Panc1 (cell line): ENCODE measurements around the gene OPHN1. TPM values are rescaled to one million over a fixed set of nuclear protein-coding genes. Genes with fewer than 3 reads are reported as not detected.

Experiments used
- ATAC-seq: fragments of 200-7000 bp; cut with Tn5 transposase; 2 replicates; pipeline ENCODE4 v1.9.1; 2020; ENCODE audit warnings: mild to moderate bottlenecking, moderate library complexity
- BruUV-seq: library from RNA; stranded (reverse); fragments of 400-500 nt; replicated peaks from 2 replicates; lab custom pipeline; 2021; lab: Mats Ljungman, UMichigan
- CTCF ChIA-PET: fragments of 300-600 bp; sonication (Branson Sonifier 250); formaldehyde crosslinking; loops from one replicate; lab custom pipeline; 2022; ENCODE audit warnings: antibody characterized with exemption; lab: Charles Lee
- POLR2A ChIA-PET: fragments of 300-600 bp; sonication (Branson Sonifier 250); formaldehyde crosslinking; loops from one replicate; lab custom pipeline; 2022; ENCODE audit warnings: antibody characterized with exemption; lab: Charles Lee
- DNase-seq: peaks from one replicate; pipeline ENCODE4 v3.0.0-alpha.2; 2010; ENCODE audit warnings: low read depth, low spot score
- H3K27ac ChIP-seq: 2 replicates; pipeline ENCODE4 v1.5.1; 2011; ENCODE audit warnings: mild to moderate bottlenecking, low read length, inconsistent platforms
- H3K27me3 ChIP-seq: fragments of 200-500 bp; sonication (Bioruptor generic); 2 replicates; pipeline ENCODE4 v1.6.0; 2014; ENCODE audit warnings: low read length, inconsistent platforms; ENCODE audit not compliant: control insufficient read depth, insufficient read depth
- H3K36me3 ChIP-seq: fragments of 200-500 bp; sonication (Bioruptor generic); 2 replicates; pipeline ENCODE4 v1.5.1; 2014; ENCODE audit warnings: inconsistent platforms, mild to moderate bottlenecking, low read length, moderate library complexity; ENCODE audit not compliant: control insufficient read depth, insufficient read depth
- H3K4me1 ChIP-seq: 2 replicates; pipeline ENCODE4 v1.5.1; 2011; ENCODE audit warnings: inconsistent platforms, mild to moderate bottlenecking, low read length, moderate library complexity; ENCODE audit not compliant: control insufficient read depth, insufficient read depth
- H3K4me3 ChIP-seq, 2 experiments: 2 replicates each; pipeline ENCODE4 v1.5.1; 2011 to 2012; ENCODE audit warnings: low read depth in 2 of 2, low read length in 2 of 2, mild to moderate bottlenecking in 2 of 2, inconsistent platforms in 1 of 2, moderate library complexity in 1 of 2
- H3K9me3 ChIP-seq: fragments of 200-500 bp; sonication (Bioruptor generic); 2 replicates; pipeline ENCODE4 v1.5.1; 2014; ENCODE audit warnings: low read depth, mild to moderate bottlenecking, inconsistent platforms, low read length, moderate library complexity; ENCODE audit not compliant: control insufficient read depth, insufficient read depth
- CTCF ChIP-seq: fragments of 450-650 bp; IDR thresholded peaks from 2 replicates; pipeline ENCODE4 v1.5.1; 2017; ENCODE audit warnings: mild to moderate bottlenecking
- POLR2AphosphoS5 ChIP-seq: IDR thresholded peaks from 2 replicates; pipeline ENCODE4 v1.6.1; 2012; ENCODE audit warnings: mild to moderate bottlenecking, low read depth, low read length, moderate library complexity
- REST ChIP-seq, 2 experiments: IDR thresholded peaks; 2 replicates each; pipeline ENCODE4 v1.6.1; 2011 to 2012; ENCODE audit warnings: low read depth in 2 of 2, control low read depth in 1 of 2, low read length in 1 of 2, mild to moderate bottlenecking in 1 of 2, moderate library complexity in 1 of 2; ENCODE audit not compliant: insufficient read depth in 1 of 2
- SIN3A ChIP-seq: IDR thresholded peaks from 2 replicates; pipeline ENCODE4 v1.6.1; 2012; ENCODE audit warnings: low read depth, mild to moderate bottlenecking, low read length, moderate library complexity, borderline replicate concordance; ENCODE audit not compliant: insufficient read depth
- TCF7L2 ChIP-seq: IDR thresholded peaks from 2 replicates; pipeline ENCODE4 v1.6.1; 2011; ENCODE audit warnings: mild to moderate bottlenecking, low read depth, low read length, inconsistent platforms
- in situ Hi-C: cut with HindIII; loops from 2 replicates; pipeline ENCODE4 v1.10.0; 2016; ENCODE audit warnings: low sequenced_read_pairs, low pct_unique_long_range_greater_than_20kb
- intact Hi-C: fragments of 100-400 bp; cut with micrococcal nuclease; formaldehyde crosslinking; loops from one replicate; pipeline ENCODE4 v1.10.0; 2022; ENCODE audit not compliant: unreplicated experiment
- total RNA-seq: library from RNA; stranded (reverse); gene quantifications from one replicate; pipeline ENCODE4 v1.2.1, GENCODE V29; 2021; ENCODE audit not compliant: unreplicated experiment

The OPHN1 gene
- total RNA-seq, 1 experiment from 2014 or later = 8.8 TPM

DNA sequence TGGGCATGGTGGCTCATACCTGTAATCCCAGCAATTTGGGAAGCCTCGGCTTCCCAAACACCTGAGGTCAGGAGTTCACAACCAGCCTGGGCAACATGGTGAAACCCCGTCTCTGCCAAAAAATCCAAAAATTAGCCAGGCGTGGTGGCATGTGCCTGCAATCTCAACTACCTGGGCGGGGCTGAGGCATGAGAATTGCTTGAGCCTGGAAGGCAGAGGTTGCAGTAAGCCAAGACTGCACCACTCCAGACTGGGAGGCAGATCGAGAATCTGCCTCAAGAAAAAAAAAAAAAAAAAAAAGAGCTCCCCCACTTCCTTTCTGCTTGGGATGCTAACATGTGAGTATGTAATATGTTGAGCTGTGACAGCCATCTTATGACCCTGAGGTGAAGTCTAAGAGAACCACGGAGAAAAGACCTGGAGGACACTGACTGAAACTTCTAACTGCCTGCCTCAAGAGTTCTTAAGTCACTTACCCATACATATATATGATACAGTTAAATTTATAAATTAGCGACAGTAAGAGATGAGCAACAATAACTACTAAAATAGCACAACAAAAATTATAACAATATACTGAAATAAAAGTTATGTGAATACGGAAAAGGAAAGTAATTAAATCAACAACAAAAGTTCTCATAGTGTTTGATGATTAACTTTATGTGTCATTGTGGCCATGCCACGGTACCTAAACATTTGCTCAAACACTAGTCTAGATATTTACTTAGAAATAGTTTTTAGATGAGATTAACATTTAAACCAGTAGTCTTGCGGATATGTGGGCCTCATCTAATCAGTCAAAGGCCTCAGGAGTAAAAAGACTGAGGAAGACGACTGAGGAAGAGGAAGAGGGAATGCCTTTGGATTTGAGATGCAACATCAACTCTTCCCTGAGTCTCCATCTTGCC, 178.3 kb downstream of the OPHN1 start (continued):
- TF ChIP-seq TCF7L2 = no peak

DNA sequence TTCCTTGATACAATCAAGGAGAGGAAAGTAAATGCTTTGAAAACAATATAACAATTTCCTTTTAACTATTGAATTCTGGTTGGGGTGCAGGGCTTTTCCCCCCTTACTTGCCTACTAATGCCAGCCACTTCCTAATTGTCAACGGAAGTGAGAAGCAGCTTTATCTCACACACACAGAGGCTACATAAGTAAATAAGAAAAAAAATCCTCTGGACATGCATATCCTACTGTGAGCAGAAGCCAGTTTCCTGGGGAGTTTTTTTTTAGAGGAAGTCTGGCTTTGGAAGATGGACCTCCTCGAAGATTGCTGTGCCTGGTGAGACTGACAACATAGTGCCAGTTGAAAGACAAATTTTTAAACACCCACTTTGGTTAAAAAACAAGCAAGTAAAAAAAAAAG, 180.6 kb downstream of the OPHN1 start:
- CTCF ChIA-PET = no interaction called here
- Histone ChIP-seq H3K27me3 (no peaks in the 10 kb centered on the region), H3K27ac (no peak overlapping the region), H3K4me3 (no peak overlapping the region), H3K36me3 (no peaks in the 10 kb centered on the region), H3K4me1 (no peaks in the 10 kb centered on the region), H3K9me3 (no peaks in the 10 kb centered on the region)
- in situ Hi-C loops = no loop called here
- POLR2A ChIA-PET = no interaction called here
- intact Hi-C loops = no loop called here
- no peak for DNase-seq
- ATAC-seq = no peak
- BruUV-seq = no TSS peak
- TF ChIP-seq TCF7L2 (no peak), SIN3A (no peak), CTCF (no peak), POLR2AphosphoS5 (no peak), REST (IDR thresholded peaks at IDR 0.05; ENCODE audit: insufficient read depth in 1 of 2, low read depth in 2 of 2, low read length in 1 of 2) (no peak)

DNA sequence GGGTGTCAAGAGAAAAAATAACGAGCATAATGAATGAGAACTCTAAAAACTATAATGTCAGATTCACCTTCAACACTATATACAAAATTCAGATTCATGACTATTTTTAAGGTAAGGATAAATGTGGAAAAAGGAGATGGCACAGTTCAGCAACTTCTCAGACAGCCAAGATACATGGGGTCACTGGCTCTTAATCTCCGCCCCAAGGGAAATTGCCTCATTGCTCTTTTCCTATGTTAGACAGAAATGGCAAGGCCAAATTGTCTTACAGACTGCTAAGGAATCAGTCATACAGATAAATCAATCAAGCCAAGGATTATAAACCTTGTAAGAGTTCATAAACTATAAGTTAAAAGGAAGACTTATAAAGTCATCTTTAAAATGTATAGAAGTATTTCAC, 183.4 kb downstream of the OPHN1 start:
- POLR2A ChIA-PET = no interaction called here
- no peak overlapping the region for H3K27ac ChIP-seq
- TF ChIP-seq TCF7L2 (no peak), CTCF (no peak), SIN3A (no peak), POLR2AphosphoS5 (no peak), REST (IDR thresholded peaks at IDR 0.05; ENCODE audit: insufficient read depth in 1 of 2, low read depth in 2 of 2, low read length in 1 of 2) (no peak)
- CTCF ChIA-PET = interaction anchor here (0.6 kb wide), 1 partner anchor 181 kb away, joined by 8 read pairs; no protein-coding TSS in a partner anchor
- in situ Hi-C loops (no loop called here), intact Hi-C loops (no loop called here)
- no peaks in the 10 kb centered on the region for H3K27me3 ChIP-seq
- no peaks in the 10 kb centered on the region for H3K9me3 ChIP-seq
- no TSS peak for BruUV-seq
- no peak overlapping the region for H3K4me3 ChIP-seq
- H3K4me1 ChIP-seq = no peaks in the 10 kb centered on the region
- DNase-seq (no peak), ATAC-seq (no peak)
- no peaks in the 10 kb centered on the region for H3K36me3 ChIP-seq
